ENCODE results near the gene ZFAND5. TPM values are rescaled to one million over a fixed set of nuclear protein-coding genes. Genes with fewer than 3 reads are reported as not detected.

Gene ZFAND5
- total RNA-seq, 4 donors from 2014 or later = 316 to 2,069 (median 561) TPM

GRCh38 chr9:72312386-72312987 is 52.5 kb downstream of the ZFAND5 start:
- intact Hi-C loops (cut with DNase I; ENCODE audit: low total_unique reads) = no loop called here

DNA sequence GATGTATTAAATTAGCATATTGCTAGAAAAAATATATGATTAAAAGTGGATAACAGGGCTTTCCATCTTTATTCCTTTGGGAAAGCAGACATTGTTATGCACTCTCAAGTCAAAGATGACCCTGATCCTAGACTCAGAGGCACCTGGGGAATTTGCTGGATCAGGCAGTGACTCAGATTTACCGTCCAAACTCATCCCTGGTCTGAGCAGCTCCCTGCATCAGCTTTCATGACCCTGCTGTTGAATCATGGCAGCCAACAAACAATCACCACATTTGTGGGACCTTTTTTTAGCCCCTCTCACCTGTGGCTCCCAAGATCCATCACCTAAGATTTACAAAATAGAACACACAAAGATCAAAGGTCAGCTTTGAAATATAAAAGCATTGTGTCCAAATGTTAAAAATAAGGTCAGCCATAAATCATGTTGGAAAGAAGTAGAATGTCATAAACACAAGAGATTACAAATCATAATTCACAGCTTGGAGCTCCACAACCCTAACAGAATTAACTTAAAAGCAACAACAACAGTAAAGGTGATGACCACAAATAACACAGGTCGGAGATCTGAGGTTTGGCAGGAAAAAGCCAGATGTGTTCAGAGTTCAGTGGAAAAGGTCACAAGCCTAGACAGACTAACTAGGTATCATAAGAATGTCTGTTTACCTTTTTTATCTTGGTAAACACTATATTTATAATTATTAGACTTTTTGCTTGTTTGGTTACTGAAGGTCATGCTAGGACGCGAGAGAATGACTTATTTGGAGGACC is 55.5 kb downstream of the ZFAND5 start:
- Histone ChIP-seq H3K4me3 (no peak overlapping the region), H3K36me3 (no peaks in the 10 kb centered on the region), H3K27ac (peak overlapping the region in 2 of 4 donors; percentile 3 to 38), H3K27me3 (no peaks in the 10 kb centered on the region), H3K4me1 (peaks cover 3 to 29% of the 10 kb centered on the region in 2 donors), H3K9me3 (no peaks in the 10 kb centered on the region)
- intact Hi-C loops (cut with DNase I; ENCODE audit: low total_unique reads) = no loop called here
- in situ Hi-C loops (cut with MboI; ENCODE audit: low sequenced_read_pairs in 4 of 4) = loop anchor here in 1 of 4 donors (10.0 kb wide), 2 partner anchors 55 to 265 kb away; partner anchors contain the start of gene ZFAND5
- no peak for DNase-seq
- TF ChIP-seq CTCF (IDR thresholded peaks at IDR 0.05 in 4 of 5, conservative IDR thresholded peaks at IDR 0.05 in 1 of 5) (no peak), POLR2A (IDR thresholded peaks at IDR 0.05) (no peak)
- no peak for ATAC-seq

More at GRCh38 chr9:72312386-72312987, 52.5 kb downstream of the ZFAND5 start:
- peak overlapping the region in 3 of 4 donors; percentile 88 to 89 (median 89) for H3K27ac ChIP-seq
- in situ Hi-C loops (cut with MboI; ENCODE audit: low sequenced_read_pairs in 4 of 4) = no loop called here
- H3K9me3 ChIP-seq = no peaks in the 10 kb centered on the region
- H3K4me1 ChIP-seq = peaks cover 25 to 49% of the 10 kb centered on the region in 2 donors
- no peaks in the 10 kb centered on the region for H3K36me3 ChIP-seq
- no peak overlapping the region for H3K4me3 ChIP-seq
- ATAC-seq (no peak), DNase-seq (no peak)
- TF ChIP-seq POLR2A (IDR thresholded peaks at IDR 0.05) = no peak
- no peak for TF ChIP-seq CTCF (IDR thresholded peaks at IDR 0.05 in 4 of 5, conservative IDR thresholded peaks at IDR 0.05 in 1 of 5)
- no peaks in the 10 kb centered on the region for H3K27me3 ChIP-seq

DNA sequence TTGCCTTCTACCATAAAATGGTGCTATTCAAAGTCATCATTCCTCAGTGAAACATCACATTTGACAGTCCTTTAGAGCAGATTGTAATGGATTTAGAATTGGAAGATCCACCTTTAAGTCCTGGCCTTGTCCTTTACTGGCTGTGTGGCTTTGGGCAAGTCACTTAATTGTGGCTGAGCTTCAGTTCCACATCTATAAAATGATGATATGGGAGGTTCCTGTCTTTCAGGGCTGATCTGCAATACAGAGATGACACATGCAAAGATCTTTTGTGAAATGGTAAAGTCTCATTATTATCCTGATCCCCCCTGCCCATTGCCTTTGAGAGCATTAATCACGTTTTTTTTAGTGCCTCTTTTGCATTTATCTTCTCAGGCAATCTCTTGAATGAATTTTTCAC is 58.2 kb downstream of the ZFAND5 start:
- no peaks in the 10 kb centered on the region for H3K36me3 ChIP-seq
- TF ChIP-seq POLR2A (IDR thresholded peaks at IDR 0.05) (no peak), CTCF (IDR thresholded peaks at IDR 0.05 in 4 of 5, conservative IDR thresholded peaks at IDR 0.05 in 1 of 5) (no peak)
- H3K27ac ChIP-seq = no peak overlapping the region
- in situ Hi-C loops (cut with MboI; ENCODE audit: low sequenced_read_pairs in 4 of 4) = loop anchor here in 1 of 4 donors (10.0 kb wide), 2 partner anchors 58 to 268 kb away; partner anchors contain the start of gene ZFAND5
- H3K9me3 ChIP-seq = no peaks in the 10 kb centered on the region
- no peak overlapping the region for H3K4me3 ChIP-seq
- intact Hi-C loops (cut with DNase I; ENCODE audit: low total_unique reads) = no loop called here
- no peak for DNase-seq
- ATAC-seq = no peak
- peaks cover 0 to 14% of the 10 kb centered on the region in 2 donors for H3K4me1 ChIP-seq
- H3K27me3 ChIP-seq = no peaks in the 10 kb centered on the region

GRCh38 chr9:72305707-72306106 is 59.3 kb downstream of the ZFAND5 start:
- Histone ChIP-seq H3K9me3 (no peaks in the 10 kb centered on the region), H3K4me1 (peaks cover 0 to 14% of the 10 kb centered on the region in 2 donors), H3K27ac (peak overlapping the region in 3 of 4 donors; percentile 75 to 86 (median 77)), H3K4me3 (peak overlapping the region in 2 of 4 donors; percentile 14 to 49), H3K27me3 (no peaks in the 10 kb centered on the region), H3K36me3 (no peaks in the 10 kb centered on the region)
- TF ChIP-seq CTCF (IDR thresholded peaks at IDR 0.05 in 4 of 5, conservative IDR thresholded peaks at IDR 0.05 in 1 of 5) = no peak
- no peak for TF ChIP-seq POLR2A (IDR thresholded peaks at IDR 0.05)
- no peak for ATAC-seq
- in situ Hi-C loops (cut with MboI; ENCODE audit: low sequenced_read_pairs in 4 of 4) = loop anchor here in 1 of 4 donors (10.0 kb wide), 2 partner anchors 59 to 269 kb away; partner anchors contain the start of gene ZFAND5
- DNase-seq = no peak
- intact Hi-C loops (cut with DNase I; ENCODE audit: low total_unique reads) = no loop called here

Measured in gastrocnemius medialis (tissue), 4 donors.